K562 (cell line): ENCODE measurements around the gene SHC1. TPM values are rescaled to one million over a fixed set of nuclear protein-coding genes. Genes with fewer than 3 reads are reported as not detected.

ENCODE experiments used
- BCOR ChIP-seq: fragments of 450-650 bp; IDR thresholded peaks from 2 replicates; pipeline ENCODE4 v1.6.1; 2016
- CBFA2T2 ChIP-seq: fragments of 450-650 bp; conservative IDR thresholded peaks from 2 replicates; pipeline ENCODE4 v1.6.1; 2017; ENCODE audit warnings: mild to moderate bottlenecking
- CEBPB ChIP-seq: fragments of 450-650 bp; IDR thresholded peaks from 2 replicates; pipeline ENCODE4 v1.6.1; 2016; ENCODE audit warnings: missing genetic modification characterization, missing compliant biosample characterization
- FOSL1 ChIP-seq: fragments of 200-800 bp; sonication (Bioruptor generic); conservative IDR thresholded peaks from 2 replicates; pipeline ENCODE4 v1.6.1; 2016; ENCODE audit warnings: missing genetic modification characterization, missing compliant biosample characterization
- FOXK2 ChIP-seq, 2 experiments: fragments of 450-650 bp; IDR thresholded peaks in 1 of 2; conservative IDR thresholded peaks in 1 of 2; 2 replicates each; pipeline ENCODE4 v1.6.1; 2016; ENCODE audit warnings: low read depth in 2 of 2, mild to moderate bottlenecking in 1 of 2
- HNRNPL ChIP-seq: fragments of 200-400 bp; formaldehyde crosslinking; IDR thresholded peaks from 2 replicates; pipeline ENCODE4 v1.6.1; 2017; ENCODE audit warnings: low read depth, mild to moderate bottlenecking, low read length
- JUNB ChIP-seq: fragments of 450-650 bp; formaldehyde crosslinking; conservative IDR thresholded peaks from 2 replicates; pipeline ENCODE4 v1.4.0; 2020; ENCODE audit warnings: mild to moderate bottlenecking
- MNT ChIP-seq, 2 experiments: fragments of 450-650 bp; conservative IDR thresholded peaks; 2 replicates each; pipeline ENCODE4 v1.6.1; 2017; ENCODE audit warnings: mild to moderate bottlenecking in 2 of 2, moderate library complexity in 2 of 2
- REST ChIP-seq, 2 experiments: fragments of 450-650 bp; formaldehyde crosslinking in 1 of 2; IDR thresholded peaks; 2 replicates each; pipeline versions ENCODE4 v1.4.0 to v1.6.1; 2014 to 2020; ENCODE audit warnings: mild to moderate bottlenecking in 2 of 2, borderline replicate concordance in 1 of 2, low read depth in 1 of 2
- SP1 ChIP-seq: sonication (generic); formaldehyde crosslinking; IDR thresholded peaks from 2 replicates; pipeline ENCODE4 v1.8.1; 2022; ENCODE audit warnings: mild to moderate bottlenecking, missing genetic modification reagents
- SUPT5H ChIP-seq: fragments of 450-650 bp; IDR thresholded peaks from 2 replicates; pipeline ENCODE4 v1.6.1; 2016
- TAF7 ChIP-seq: fragments of 450-650 bp; IDR thresholded peaks from 2 replicates; pipeline ENCODE4 v1.6.1; 2016; ENCODE audit warnings: missing genetic modification characterization, missing compliant biosample characterization
- TEAD1 ChIP-seq, 2 experiments: fragments of 450-650 bp in 1 of 2; sonication (generic) in 1 of 2; formaldehyde crosslinking; IDR thresholded peaks; 2 replicates each; pipeline versions ENCODE4 v1.4.0 to v1.8.0; 2020 to 2022; ENCODE audit warnings: mild to moderate bottlenecking in 2 of 2, missing genetic modification reagents in 1 of 2
- THRB ChIP-seq: fragments of 450-650 bp; formaldehyde crosslinking; conservative IDR thresholded peaks from 2 replicates; pipeline ENCODE4 v1.4.0; 2022; ENCODE audit warnings: mild to moderate bottlenecking, missing genetic modification characterization
- ZNF12 ChIP-seq: sonication (generic); formaldehyde crosslinking; IDR thresholded peaks from 2 replicates; pipeline ENCODE4 v1.4.0; 2020; ENCODE audit warnings: mild to moderate bottlenecking, missing genetic modification reagents
- ZNF695 ChIP-seq: fragments of 450-650 bp; formaldehyde crosslinking; IDR thresholded peaks from 2 replicates; pipeline ENCODE4 v1.4.0; 2020; ENCODE audit warnings: mild to moderate bottlenecking, moderate library complexity
- polyA plus RNA-seq, 8 experiments: library from polyadenylated mRNA; depleted of rRNA in 4 of 8; stranded (reverse) in 5 of 8; unstranded in 3 of 8; fragments of >200 nt; fragmentation: Nextera tagmentation in 2 of 8; fragmentation: Illumina TruSeq in 1 of 8; extraction: Ambion mirVana in 2 of 8; extraction: Trizol in 1 of 8; gene quantifications; 2 replicates each; pipeline versions ENCODE4 v1.2.1 to v1.2.3, GENCODE V29; 2011 to 2014; ENCODE audit warnings: inconsistent platforms in 1 of 8, missing spikeins in 1 of 8
- total RNA-seq, 7 experiments: library from RNA; depleted of rRNA in 6 of 7; stranded (reverse); fragments of >200 nt in 6 of 7; fragmentation: Illumina TruSeq in 2 of 7; extraction: Trizol in 2 of 7; gene quantifications; 2 replicates each; pipeline versions ENCODE4 v1.2.1 to v1.2.3, GENCODE V29; 2011 to 2021; ENCODE audit warnings: low replicate concordance in 1 of 7

The SHC1 gene
- total and polyA plus RNA-seq, 9 of the 15 experiments (the other 6 are each of a cell fraction or from before 2014, with no cell fraction given): 4.1 to 113 (median 51.9) TPM

- TF ChIP-seq REST (IDR thresholded peaks at IDR 0.05; ENCODE audit: borderline replicate concordance) (no peak; the same call in 1 of the 2 replicates), REST (CRISPR knock-in tag; IDR thresholded peaks at IDR 0.05; ENCODE audit: low read depth) (no peak), SP1 (CRISPR knock-in tag) (peak; percentile 91), ZNF695 (CRISPR knock-in tag) (no peak), HNRNPL (no peak), CEBPB (tag) (no peak), SUPT5H (peak; percentile 88), JUNB (CRISPR knock-in tag) (no peak), TAF7 (0 out of 2 replicates have a peak, but pooled peaks have one; percentile 29), CBFA2T2 (no peak; the same call in 1 of the 2 replicates), FOXK2 (conservative IDR thresholded peaks at IDR 0.05 in 1 of 2, IDR thresholded peaks at IDR 0.05 in 1 of 2; ENCODE audit: low read depth in 2 of 2) (peak; percentile 54 to 60; a peak in 3 of 4 replicates), THRB (peak; percentile 72; the same call in 1 of the 2 replicates), ZNF12 (CRISPR knock-in tag) (0 out of 2 replicates have a peak, but pooled peaks have one; percentile 7), BCOR (peak; percentile 54), FOSL1 (tag) (no peak), MNT (conservative IDR thresholded peaks at IDR 0.05) (peak in 1 of 2 experiments; percentile 65; a peak in 3 of 4 replicates), TEAD1 (CRISPR knock-in tag; IDR thresholded peaks at IDR 0.05) (peak; percentile 3 to 37; a peak in 2 of 4 replicates)
Measured at GRCh38 chr1:154973344-154974101, 3.0 kb upstream of the SHC1 start (continued).
